GM21390 (cell line): ENCODE data around the gene KLHDC10.
"Not testable (repeated sequence)": the region's sequence is repeated elsewhere in the genome, so short reads cannot be mapped to it uniquely, and the experiment has no call there.

Experiments used
- ATAC-seq: cut with Tn5 transposase; IDR thresholded peaks from one replicate; pipeline ENCODE4 v1.9.1; 2021; ENCODE audit not compliant: unreplicated experiment

KLHDC10 gene

GRCh38 chr7:130113887-130114286, 43.6 kb downstream of the KLHDC10 start:
- no peak for ATAC-seq

- ATAC-seq = no peak
Measured at GRCh38 chr7:130114374-130114773, 44.0 kb downstream of the KLHDC10 start.

GRCh38 chr7:130114776-130115175, 44.4 kb downstream of the KLHDC10 start:
- no peak for ATAC-seq

GRCh38 chr7:130118294-130118693, 48.0 kb downstream of the KLHDC10 start:
- no peak for ATAC-seq

- no peak for ATAC-seq
Measured at GRCh38 chr7:130118801-130119200, 48.5 kb downstream of the KLHDC10 start.

- no peak for ATAC-seq
Measured at GRCh38 chr7:130123501-130123900, 53.2 kb downstream of the KLHDC10 start.

- no peak for ATAC-seq
Measured at GRCh38 chr7:130124711-130125110, 54.4 kb downstream of the KLHDC10 start.

GRCh38 chr7:130126840-130127239, 56.5 kb downstream of the KLHDC10 start:
- ATAC-seq = not testable (repeated sequence)

- no peak for ATAC-seq
Measured at GRCh38 chr7:130127404-130127803, 57.1 kb downstream of the KLHDC10 start.

GRCh38 chr7:130127821-130128317, 57.5 kb downstream of the KLHDC10 start:
- no peak for ATAC-seq

GRCh38 chr7:130129011-130129411, 58.7 kb downstream of the KLHDC10 start:
- no peak for ATAC-seq

- no peak for ATAC-seq
Measured at GRCh38 chr7:130131191-130131834, 61.0 kb downstream of the KLHDC10 start.

- ATAC-seq = no peak
Measured at GRCh38 chr7:130131964-130132875, 61.9 kb downstream of the KLHDC10 start.

- ATAC-seq = no peak
Measured at GRCh38 chr7:130133029-130133782, 62.9 kb downstream of the KLHDC10 start.

GRCh38 chr7:130134106-130134636, 63.8 kb downstream of the KLHDC10 start:
- ATAC-seq = no peak

- no peak for ATAC-seq
Measured at GRCh38 chr7:130134726-130135125, 64.4 kb downstream of the KLHDC10 start.

GRCh38 chr7:130135208-130136205, 65.2 kb downstream of the KLHDC10 start:
- no peak for ATAC-seq

GRCh38 chr7:130136579-130137167, 66.3 kb downstream of the KLHDC10 start:
- ATAC-seq = no peak

GRCh38 chr7:130137207-130137606, 66.9 kb downstream of the KLHDC10 start:
- no peak for ATAC-seq
